Stimulated activated naive CD8-positive, alpha-beta T cell treated with anti-CD3 and anti-CD28 coated beads, Interleukin-15, Interleukin-2, amounts not matched to agents 100 U/mL and 50 U/mL, for 24 hours (primary cell): ENCODE data around the gene SMYD3.
"Not testable (repeated sequence)": the region's sequence is repeated elsewhere in the genome, so short reads cannot be mapped to it uniquely, and the experiment has no call there.

Source experiments
- ATAC-seq: fragments of 150-1000 bp; cut with Tn5 transposase; one replicate; pipeline ENCODE4 v1.10.0; 2021
- DNase-seq: peaks from one replicate; pipeline ENCODE4 v3.0.0; 2021

SMYD3 gene

DNA sequence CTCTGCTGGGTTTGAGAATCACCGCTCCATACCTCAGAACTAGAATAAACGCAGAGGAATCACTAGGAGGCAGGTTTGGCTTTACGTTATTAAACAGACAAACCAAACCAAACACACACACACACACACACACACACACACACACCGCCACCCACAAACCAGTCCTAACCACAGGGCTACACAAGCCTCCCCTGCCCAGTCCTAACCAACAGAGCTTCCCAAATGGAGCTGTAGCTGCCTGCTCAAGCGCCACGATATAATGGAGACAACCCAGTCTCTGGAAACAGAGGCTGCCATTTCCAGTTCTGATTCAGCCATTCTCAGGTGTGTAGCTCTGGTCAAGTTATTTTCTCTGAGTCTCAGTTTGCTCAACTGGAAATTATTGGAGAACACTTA, 519.1 kb downstream of the SMYD3 start:
- ATAC-seq: no peak
- DNase-seq: no peak

DNA sequence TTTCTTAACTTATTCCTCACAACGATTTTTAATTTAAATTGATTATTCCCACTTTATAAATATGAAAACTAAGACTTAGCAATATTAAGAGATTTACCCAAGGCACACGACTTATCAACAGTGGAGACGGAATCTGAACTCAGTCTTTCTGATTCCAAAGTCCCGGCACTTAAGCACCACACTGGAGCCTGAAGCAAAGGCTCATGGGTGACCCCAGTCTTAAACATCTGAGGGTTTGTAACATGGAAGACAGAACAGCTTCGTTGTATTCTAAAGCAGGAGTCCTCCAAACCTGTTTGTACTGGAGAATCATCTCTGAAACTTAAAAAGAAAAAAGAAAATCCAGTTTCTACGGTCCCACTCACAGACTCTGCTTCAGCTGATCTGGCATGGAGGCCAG, 519.5 kb downstream of the SMYD3 start:
- DNase-seq: no peak
- no peak for ATAC-seq

DNA sequence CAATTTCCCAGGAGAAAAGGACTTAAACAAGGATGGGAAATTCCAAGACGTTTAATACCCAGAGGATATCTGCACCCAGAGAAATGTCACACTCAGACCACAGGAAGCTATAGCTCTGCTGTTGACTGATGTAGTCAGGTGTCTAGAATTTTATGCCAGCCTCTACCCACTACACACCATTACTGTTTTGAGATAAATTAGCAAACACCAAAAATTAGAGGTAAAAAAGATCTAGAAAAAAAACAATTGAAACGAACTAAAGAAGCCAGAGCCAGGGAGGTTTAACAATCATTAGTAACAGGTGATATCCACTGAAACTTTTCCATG, 519.9 kb downstream of the SMYD3 start:
- ATAC-seq (no peak), DNase-seq (no peak)

DNA sequence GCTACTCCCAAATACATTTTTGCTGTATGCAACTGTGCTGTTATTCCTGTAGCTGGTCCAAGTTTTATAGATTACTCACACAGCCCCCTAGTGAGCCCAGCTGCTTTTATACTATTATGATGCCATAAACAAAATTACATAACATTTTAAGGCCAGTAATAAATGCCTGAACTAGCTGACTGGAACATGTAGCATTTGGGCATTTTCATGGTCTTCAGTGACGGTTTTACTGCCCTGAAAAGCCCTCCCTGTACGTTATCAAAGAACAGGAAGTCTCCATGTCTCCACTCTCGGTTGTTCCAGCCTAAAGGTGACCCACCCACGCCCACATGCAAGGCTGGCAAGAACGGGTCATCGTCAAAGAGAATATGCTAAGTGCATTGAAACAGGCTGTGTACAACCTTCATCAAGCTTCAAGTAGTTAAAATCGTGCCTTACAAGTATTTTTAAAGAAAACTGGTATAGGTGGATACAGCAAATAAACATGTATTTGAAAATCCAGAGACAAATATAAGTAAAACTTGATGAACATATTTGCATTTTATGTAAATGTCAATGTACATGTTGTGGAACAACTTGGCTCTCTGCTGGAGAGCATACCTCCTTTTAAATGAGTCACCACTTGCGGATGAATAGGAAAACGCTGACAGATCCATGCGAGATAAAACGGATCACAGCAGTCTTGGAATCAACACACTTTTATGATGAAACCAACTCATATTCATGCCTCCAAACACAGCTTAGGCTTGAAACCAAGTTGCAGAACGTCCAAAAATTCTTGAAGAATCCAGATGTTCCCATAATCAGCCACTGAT, 520.5 kb downstream of the SMYD3 start:
- ATAC-seq (no peak), DNase-seq (no peak)

GRCh38 chr1:245984390-245985155, 522.5 kb downstream of the SMYD3 start:
- ATAC-seq: no peak
- no peak for DNase-seq

- ATAC-seq (no peak), DNase-seq (no peak)
Observed at GRCh38 chr1:245983294-245983967, 523.6 kb downstream of the SMYD3 start.

DNA sequence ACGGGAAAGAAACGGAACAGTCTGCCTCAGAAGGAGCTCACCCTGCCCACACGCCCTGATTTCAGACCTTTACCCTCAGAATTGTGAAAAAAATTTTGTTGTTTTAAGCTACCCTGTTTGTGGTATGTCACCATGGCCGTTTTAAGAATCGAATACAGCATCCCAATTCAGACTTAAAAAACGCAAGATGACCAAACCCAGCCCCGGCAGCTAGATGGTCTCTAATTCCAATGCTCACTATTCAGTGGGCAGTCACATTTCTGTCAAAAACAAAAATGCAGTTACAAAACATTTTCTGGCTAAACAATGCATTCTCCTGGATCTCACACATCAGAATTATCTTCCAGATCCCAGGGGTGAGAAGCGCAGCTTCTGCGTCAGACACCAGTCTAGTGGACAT, 527.5 kb downstream of the SMYD3 start:
- no peak for ATAC-seq
- DNase-seq: no peak

DNA sequence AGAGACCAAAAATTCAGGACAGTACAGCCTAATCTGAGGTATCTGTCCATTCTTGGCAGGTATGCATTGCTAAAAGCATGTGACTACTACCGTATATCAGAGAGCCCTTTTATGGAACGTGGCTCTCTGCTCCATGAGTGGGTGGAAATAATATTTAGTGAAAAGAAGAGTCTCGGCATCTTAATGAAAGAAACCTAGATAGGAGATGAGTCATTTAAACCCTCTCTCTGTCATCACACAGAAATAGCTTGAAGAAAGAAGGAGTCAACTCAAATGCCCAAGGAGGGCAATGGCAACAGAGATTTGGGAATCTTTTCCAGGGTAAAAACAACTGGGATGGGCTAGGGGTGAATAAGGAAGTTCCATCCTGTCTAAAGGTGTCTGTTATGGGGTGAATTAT, 528.2 kb downstream of the SMYD3 start:
- ATAC-seq (no peak), DNase-seq (no peak)

GRCh38 chr1:245972476-245972875, 534.6 kb downstream of the SMYD3 start:
- no peak for ATAC-seq

DNA sequence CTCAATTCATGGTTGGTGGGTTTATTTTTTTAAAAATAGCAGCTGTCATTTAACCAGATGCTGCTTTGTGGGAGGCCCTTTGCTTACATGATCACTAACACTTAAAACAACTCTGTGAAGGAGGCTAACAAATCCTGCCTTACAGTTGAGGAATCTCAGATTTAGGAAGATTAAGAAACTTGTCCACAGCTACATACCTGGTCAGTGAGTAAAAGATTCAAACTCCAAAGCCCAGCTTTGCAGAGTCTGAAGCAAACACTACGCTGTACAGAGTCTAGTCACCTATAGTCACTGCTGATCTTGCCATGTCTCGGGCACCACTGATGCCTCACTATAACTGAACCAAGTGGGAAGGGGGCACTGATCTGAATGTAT, 535.4 kb downstream of the SMYD3 start:
- ATAC-seq: no peak
- DNase-seq: no peak

More at GRCh38 chr1:245972476-245972875, 534.6 kb downstream of the SMYD3 start:
- no peak for DNase-seq

- not testable (repeated sequence) for ATAC-seq, DNase-seq
Observed at GRCh38 chr1:245971076-245971710, 535.9 kb downstream of the SMYD3 start.

- DNase-seq: no peak
- no peak for ATAC-seq
Observed at GRCh38 chr1:245969283-245969682, 537.8 kb downstream of the SMYD3 start.

- DNase-seq: no peak
- ATAC-seq: no peak
Observed at GRCh38 chr1:245968775-245969174, 538.3 kb downstream of the SMYD3 start.

DNA sequence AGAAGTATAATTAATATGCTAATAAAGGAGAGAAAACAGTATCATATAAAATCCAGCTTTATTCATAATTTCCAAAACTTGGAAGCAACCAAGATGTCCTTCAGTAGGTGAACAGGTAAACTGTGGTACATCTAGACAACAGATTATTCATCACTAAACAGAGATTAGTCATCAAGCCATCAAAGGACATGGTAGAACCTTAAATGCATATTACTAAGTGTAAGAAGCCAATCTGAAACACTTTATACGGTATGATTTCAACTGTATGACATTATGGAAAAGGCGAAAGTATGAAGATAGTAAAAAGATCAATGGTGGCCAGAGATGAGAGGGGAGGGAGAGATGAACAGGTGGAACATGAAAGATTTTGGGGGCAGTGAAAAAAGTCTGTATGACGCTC, 541.7 kb downstream of the SMYD3 start:
- peak; percentile 40 for ATAC-seq
- no peak for DNase-seq

GRCh38 chr1:245963649-245964048, 543.4 kb downstream of the SMYD3 start:
- DNase-seq (no peak), ATAC-seq (no peak)

GRCh38 chr1:245962453-245962852, 544.6 kb downstream of the SMYD3 start:
- ATAC-seq: no peak
- DNase-seq: no peak

DNA sequence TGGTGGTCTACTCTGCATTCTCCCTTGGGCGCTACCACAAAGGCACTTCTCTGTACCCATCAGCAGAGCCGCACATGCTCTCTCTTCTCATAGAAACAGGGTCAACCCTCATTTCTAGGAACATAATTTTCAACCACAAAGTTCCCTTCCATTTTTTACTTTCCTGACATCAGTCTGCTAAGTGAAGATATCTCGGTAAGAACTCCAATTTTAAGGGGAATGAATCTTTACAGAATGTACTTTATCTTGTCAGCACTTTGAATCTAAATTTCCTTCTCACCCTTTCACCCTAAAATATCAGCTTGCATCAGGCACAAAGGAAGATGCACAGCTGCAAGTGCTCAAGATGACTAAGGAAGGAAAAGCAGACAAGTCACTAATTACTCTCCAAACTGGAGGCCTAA, 545.9 kb downstream of the SMYD3 start:
- ATAC-seq: no peak
- DNase-seq: no peak

- ATAC-seq (no peak), DNase-seq (no peak)
Observed at GRCh38 chr1:245960171-245960570, 546.9 kb downstream of the SMYD3 start.

DNA sequence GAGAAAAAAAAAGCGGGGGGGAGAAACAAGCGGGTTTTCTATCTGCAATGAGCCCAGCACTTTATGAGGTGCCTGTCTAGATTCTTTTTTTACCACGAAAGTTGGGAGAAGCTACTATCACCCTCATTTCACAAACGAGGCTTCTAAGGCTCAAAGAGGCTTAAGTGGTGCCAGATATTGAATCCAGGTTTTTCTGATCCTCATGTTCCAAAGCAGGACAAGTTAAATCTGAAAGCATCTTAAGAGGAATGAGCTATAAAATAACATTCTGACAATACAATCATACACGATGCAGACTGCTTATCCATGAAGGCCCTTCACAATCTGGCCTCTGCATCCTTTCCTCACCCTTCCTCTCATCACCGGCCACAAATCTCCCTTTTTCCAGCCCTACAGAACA, 549.1 kb downstream of the SMYD3 start:
- ATAC-seq: no peak
- DNase-seq: no peak

DNA sequence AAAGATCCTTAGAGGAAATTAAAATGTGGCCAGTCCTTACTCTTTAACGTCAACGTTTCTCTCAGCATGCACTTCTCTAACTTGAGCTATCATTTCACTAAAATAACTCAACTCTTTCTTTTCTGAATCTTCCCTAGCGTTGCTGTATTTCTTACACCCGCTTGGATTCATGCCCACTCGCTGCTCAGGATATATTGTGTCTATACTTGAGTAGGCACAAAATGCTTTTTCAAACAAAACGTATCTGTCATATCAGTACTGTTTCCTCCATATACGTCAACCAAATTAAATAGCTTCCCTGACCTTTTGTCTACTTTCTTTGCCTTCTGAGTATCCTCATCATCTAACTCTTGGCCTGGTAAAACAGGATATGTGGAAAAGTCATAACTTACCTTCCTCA, 549.7 kb downstream of the SMYD3 start:
- ATAC-seq: no peak
- no peak for DNase-seq

DNA sequence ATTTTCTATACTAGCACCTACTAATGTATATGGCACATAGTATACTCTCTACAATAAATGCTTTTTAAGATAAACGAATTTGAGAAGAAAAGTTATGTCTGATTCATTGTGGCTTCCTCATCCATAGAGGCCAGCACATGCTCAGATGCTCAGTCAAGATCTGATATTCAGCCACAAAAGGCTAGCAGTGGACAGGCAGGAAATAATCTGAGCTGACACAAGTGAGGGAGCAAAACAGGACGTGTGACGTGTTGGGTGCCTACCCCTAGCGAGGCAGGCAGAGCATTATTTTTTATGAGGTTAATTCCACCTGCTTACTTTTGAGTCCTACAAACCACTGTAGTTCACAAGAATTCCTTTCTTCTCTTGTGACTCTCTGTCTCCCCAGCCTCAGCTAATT, 550.9 kb downstream of the SMYD3 start:
- DNase-seq (peak; percentile 33), ATAC-seq (peak; percentile 72)

DNA sequence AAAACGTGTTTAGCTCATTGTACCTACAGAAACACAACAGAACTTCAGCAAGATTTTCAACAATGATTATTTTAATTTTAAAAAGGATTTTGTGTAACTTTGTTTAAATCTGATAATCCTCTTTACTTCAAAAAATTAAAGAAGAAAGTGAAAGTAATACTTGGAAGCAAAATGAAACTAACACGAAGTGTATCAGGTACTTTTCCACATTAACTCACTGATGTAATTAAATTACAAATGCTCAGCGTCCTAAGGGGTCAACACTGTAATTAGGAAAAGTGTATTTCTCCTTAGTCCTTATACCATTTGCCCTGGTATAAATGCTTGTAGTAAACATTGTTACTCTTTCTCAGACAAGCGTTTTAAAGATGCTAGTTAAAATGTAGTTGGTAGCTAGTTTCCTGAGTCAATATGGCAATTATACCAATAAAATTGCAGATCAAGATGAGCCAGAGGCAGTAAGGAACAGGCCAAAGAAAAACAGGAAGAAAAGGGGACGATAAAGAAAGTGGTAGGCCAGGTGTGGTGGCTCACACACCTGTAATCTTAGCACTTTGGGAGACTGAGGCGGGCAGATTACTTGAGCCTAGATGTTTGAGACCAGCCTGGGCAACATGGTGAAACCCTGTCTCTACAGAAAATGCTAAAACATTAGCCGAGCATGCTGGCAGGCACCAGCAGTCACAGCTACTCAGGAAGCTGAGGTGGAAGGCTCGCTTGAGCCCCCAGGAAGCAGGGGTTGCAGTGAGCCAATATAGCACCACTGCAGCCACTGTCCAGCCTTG, 553.0 kb downstream of the SMYD3 start:
- ATAC-seq: no peak
- peak; percentile 15 for DNase-seq
